Measurements from ENCODE around the gene ASPA.
"Not testable (repeated sequence)": the region's sequence is repeated elsewhere in the genome, so short reads cannot be mapped to it uniquely, and the experiment has no call there.

ASPA gene

DNA sequence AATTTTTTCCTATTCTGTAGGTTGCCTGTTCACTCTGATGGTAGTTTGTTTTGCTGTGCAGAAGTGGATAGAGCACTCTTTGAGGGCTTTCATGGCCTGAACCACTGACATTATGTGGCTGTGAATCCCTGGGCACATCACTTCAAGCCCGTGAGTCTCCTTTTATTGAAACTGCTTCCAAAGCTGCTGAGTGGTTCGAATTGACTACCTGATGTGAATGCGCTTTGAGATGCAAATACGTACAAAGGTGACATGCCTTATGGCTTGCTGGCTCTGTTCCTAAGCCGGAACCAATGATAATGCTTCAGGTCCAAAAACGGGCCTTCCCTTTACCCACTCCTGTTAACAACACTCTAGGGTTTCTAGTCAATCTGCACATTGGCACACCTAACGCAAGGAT is 34.3 kb downstream of the ASPA start:
- DNase-seq, result no peak

- DNase-seq, result no peak
Observed at GRCh38 chr17:3511852-3512504, 36.2 kb downstream of the ASPA start.

- no peak for DNase-seq
Observed at GRCh38 chr17:3512505-3513171, 36.8 kb downstream of the ASPA start.

DNA sequence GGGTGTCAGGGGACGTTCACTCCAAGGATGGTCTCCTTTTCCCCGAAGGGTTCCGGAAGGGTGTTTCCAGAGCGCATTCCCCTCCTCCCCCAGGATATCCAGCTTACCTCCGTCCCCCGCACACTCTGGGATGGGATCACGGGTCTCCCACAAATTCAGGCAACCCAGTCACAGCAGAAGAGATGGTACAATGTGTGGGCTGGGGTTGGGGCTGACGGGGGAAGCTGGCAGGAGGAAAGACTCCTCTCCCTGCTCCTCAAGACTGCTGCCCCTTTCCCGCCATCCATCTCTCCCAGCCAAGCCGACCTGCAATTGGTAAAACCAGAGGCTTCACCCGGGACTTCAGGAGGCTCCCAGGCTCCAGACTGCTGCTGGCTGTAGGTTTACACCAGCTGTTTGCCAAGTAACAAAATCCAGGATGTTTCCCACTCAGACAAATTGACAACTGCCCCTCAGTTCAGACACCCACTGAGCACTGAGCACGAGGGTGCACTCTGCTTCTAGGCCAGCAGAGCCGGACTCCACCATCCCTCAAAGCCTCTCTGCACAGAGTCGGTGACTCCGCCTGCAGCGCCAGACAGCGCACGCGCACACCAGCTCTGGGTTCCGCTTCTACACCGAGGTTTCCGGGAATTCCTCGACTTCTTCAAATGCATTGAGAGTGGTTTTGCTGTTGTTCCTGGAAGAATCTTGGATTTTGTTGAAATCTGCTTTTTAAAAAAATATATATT is 37.7 kb downstream of the ASPA start:
- no peak for DNase-seq

GRCh38 chr17:3514167-3514566 is 38.4 kb downstream of the ASPA start:
- not testable (repeated sequence) for DNase-seq

GRCh38 chr17:3514873-3515272 is 39.1 kb downstream of the ASPA start:
- no peak for DNase-seq

DNA sequence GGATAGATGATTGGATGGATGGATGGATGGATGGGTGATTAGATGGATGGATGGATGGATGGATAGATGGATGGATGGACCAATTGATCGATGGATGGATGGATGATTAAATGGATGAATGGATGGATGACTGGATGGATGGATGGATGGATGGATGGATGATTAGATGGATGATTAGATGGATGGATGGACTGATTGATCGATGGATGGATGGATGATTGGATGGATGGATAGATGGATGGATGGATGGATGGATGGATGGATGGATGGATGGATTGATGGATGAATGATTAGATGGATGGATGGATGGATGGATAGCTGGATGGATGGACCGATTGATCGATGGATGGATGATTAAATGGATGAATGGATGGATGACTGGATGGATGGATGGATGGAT is 43.7 kb downstream of the ASPA start:
- not testable (repeated sequence) for DNase-seq

DNA sequence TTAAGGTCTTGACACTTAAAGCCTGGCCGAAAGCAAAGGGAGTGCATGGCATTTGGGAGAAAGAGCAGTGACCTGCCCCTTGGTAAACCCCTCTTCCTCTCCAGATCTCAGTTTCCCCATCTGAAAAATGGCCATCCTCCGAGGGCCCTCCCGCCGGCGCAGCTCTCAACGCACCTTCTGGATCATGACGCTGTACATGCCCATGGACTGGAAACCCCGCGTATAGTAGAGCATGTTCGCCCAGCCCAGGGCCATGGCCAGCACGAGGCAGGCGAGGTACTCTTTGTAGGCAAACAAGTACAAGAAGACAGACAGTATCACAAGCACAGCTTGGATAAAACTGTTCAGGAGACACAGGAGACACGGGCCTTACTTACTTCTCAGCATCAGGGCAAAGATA is 48.2 kb downstream of the ASPA start:
- no peak for DNase-seq

- DNase-seq, result no peak
Observed at GRCh38 chr17:3526491-3526890, 50.7 kb downstream of the ASPA start.

DNA sequence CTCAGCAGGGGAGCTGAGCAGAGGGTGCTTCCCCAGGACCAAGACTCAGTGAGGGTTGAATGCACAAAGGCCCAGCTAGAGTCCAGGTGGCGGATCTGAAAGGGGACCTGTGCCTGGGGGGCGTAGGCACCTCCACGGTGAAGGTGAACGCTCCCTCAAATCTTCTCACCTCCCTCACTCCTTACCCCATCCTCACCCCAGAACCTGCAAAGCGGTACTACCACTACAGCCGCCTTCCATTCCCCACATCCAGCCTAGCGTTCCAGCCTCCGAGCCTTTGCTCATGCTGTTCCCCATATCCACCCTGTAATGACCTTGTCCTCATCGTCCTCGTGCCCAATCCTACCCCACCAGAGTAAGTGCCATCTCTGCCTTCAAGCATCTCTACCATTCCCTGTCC is 51.2 kb downstream of the ASPA start:
- DNase-seq, result no peak

DNA sequence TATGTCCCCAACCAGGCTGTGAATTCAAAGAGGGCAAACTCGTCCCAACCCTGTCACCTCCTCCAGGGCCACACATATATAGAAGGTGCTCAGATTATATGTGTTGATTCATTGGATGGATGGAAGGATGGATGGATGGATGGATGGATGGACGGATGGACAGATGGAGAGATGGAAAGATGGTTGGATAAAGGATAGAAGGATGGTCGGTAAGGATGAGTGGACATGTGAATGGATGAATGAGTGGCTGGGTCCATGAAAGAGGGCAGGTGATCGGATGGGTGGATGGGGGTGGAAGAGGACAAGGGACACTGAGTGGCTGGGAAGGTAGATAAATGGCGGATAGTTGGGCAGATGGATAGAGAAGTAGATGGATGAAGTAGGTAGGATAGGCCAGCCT is 51.7 kb downstream of the ASPA start:
- no peak for DNase-seq

DNA sequence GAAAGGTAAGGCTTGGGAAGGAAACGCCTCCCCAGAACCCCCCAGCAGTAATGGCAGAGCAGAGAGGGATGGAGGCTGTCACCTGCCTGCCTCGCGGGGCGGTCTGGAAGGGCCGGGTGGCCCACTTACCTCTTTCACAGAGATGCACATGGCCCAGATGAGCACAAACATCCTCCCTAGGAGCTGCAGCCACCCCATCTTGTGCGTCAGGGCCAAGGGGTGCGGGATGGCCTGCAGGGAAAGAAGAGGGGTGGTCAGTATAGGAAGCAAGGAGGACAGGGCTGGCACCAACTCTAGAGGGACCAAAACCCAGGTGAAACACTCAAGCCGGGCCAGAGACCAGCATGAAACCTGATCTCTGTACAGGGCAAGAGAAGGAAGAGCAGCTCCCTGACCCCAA is 52.1 kb downstream of the ASPA start:
- DNase-seq, result no peak

DNA sequence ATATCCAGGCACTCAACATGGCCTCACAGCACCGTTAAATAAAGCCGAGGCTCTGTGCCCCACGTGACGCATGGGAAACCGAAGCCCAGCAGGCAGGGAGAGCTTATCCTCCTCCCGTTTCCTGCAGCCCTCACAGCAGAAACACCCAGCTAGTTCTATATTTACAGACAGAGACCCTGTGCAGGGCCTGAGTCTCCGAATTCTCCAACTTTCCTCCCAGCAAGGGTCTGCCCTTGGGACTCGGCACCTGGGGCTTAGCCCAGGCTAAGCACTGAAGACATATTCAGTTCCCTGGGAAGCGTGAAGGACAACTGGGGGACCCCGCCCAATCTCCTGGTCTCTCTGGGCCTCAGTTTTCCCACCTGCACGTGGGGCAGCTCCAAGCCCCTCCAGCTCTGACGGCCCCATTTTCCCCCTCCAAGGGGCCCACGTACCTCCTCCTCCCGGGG is 52.6 kb downstream of the ASPA start:
- DNase-seq, result no peak

- no peak for DNase-seq
Observed at GRCh38 chr17:3528880-3529511, 53.2 kb downstream of the ASPA start.

DNA sequence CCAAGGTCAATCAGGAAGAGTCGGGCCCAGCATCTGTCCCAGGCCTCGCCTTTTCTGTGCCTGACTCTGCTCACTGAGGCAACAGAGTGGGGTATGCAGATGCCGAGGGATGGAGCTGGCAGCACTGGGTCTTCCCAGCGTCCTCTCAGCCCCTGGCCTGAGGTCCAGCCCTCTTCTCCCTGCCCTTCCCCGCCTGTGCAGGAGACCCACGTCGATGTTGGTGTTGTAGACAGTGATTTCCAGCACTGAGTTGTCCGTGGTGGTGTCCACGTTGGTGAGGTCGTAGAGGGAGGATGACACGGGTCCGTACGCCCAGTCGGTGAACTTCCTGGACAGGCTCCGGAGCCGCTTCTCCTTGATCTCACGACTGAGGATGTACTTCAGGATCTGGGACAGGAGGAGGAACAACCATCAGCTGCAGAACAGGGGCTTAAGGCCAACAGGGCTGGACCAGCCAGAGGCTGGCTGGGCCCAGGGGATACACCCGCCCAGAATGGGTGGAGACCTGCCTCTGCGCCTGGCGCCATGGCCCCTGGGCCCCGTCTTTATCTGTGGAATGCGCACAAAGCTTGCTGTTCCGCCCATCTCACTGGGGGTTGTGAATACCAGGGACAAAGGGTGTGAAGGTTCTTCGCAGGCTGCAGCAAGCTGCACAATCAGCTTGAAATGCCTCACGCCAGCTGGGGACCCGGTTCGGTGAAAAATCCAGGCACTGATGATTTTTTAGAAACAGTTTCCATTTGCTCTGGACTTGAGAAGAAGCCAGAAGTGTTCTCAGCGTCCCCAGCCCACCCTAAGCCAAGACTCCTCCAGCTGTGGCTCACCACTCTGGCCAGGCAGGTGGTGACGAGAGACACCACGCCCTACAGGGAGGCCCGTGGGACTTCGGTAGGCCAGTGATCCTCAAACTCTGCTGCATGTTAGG is 54.3 kb downstream of the ASPA start:
- DNase-seq, result no peak

- DNase-seq, result no peak
Observed at GRCh38 chr17:3531266-3532101, 55.7 kb downstream of the ASPA start.

DNA sequence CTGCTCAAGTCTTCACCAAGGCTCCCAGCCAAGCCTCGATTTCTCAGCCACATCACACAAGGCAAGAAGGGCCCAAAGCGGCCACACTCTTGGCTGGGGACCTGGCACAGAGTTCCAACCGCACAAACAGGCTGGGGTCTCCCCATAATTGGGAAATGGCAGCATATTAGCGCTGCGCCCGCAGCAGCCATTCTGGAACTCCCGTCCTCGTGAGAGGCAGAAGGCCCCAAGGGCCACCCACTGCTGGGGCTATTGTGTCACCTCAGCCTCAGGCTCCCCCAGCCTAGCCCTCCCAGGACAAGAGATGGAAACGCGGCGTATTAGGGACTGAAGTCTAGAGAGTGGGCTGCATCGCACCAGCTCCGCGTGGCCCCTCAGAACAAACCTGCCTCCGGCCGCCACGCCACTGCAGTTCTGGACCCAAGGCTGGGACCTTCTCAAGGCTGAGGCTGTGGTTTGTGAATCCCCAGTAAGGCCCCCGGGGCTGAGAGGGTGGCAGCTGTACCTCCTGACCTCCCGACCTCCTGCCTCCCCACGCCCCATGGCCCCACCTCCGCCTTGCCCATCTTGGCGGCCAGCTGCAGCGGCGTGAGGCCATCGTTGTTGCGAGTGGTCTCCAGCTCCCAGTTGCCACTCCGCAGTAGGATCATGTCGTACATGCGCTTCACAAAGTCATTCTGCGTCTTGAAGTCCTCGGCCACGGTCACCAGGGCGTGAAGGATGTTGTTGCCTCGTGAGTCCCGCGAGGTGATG is 56.5 kb downstream of the ASPA start:
- no peak for DNase-seq

GRCh38 chr17:3532859-3533142 is 57.0 kb downstream of the ASPA start:
- DNase-seq, result no peak

DNA sequence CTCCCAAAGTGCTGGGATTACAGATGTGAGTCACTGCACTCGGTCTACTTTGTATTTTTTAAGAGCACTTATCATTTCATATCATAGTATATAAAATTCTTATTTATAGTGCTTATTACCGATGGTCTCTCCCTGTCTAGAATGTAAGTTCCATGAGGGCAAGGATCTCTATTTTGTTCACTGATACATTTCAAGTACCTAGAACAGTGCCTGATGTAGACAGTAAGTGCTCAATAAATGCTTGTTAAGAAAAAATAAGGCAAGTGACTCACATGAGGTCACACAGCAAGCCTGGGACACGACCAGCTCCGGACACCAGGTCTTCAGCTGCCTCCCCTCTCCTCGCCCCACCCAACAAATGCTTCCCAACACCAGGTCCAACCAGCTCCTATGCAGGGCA is 58.0 kb downstream of the ASPA start:
- no peak for DNase-seq

GRCh38 chr17:3534881-3535252 is 59.1 kb downstream of the ASPA start:
- DNase-seq, result no peak
